Stimulated activated CD4-positive, alpha-beta T cell treated with anti-CD3 and anti-CD28 coated beads, Interleukin-15, amount 100 ng/mL, for 1 hour (primary cell): ENCODE measurements around the gene CATSPER3.

ENCODE experiments used
- DNase-seq, 2 donors: peaks; one replicate each; pipeline ENCODE4 v3.0.0-alpha.2; 2020; ENCODE audit warnings: low read depth in 1 of 2, low spot score in 1 of 2

CATSPER3 gene

DNA sequence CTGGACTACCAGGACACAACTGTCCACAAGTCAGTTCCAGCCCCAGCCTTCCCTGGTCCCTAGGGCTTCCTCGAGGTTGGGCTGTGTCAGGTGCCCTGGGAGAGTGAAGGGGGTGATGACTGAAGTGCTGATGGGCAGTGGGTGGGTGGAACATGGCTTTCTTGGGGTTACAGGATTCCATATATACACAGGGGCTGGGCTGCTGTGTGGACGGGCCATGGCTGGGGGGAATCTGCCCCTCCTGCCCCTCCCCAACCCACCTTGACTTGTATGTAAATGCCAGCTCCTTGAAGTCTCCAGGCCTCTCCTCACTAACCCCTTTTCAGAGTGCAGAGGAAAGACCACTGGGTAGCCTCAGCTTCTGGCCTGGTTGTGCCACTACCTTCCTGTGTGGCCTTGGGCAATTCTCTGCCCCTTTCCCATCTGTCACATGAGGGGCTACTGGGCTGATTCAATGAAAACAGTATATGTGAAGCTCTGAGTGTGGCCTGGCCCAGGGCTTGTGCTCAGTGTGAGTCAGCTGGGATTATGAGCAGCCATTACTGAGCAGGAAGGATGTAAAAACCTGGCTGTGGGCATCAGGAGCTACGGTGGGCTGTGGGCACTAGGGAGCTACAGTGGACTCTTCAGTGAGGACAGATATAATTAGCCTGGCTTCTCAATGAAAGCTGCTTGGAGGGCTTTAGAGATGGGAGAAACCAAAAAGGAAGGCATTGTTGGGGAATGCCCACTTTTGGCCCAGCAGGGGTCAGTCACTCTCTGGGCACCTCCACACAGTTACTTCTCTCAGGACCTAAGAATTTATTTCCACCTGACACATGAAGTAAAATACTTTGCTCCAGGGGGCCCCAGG, 43.0 kb downstream of the CATSPER3 start:
- DNase-seq = no peak

DNA sequence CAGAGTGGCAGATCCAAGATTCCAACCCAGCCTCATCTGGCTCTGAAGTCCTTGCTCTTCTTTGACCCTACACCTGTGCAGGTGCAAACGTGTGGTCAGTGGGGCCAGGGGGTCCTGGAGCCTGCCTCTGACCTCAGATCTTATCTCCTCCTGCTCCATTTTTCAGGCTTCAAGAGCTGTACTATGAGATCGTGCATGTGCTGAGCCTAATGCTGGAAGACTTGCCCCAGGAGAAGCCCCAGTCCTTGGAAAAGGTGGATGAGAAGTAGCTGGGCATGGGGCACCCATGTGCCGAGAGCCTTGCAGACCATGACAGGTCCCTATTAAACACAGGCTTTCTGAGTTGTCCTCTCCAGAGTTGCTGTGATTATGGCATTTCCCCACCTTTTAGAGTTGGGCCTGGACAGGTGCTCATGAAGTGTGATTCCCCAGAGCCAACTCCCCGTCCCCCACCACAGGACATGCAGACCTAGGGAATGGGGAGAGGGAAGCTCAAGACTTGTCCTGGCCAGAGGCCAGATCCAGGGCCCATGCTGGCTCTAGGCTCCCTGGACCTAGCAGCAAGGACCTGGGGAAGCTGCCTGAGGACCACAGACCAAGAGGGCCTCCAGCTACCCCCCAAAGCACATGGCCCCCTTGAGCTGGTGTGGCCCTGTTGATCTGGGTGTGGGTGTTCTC, 43.8 kb downstream of the CATSPER3 start:
- DNase-seq = no peak

DNA sequence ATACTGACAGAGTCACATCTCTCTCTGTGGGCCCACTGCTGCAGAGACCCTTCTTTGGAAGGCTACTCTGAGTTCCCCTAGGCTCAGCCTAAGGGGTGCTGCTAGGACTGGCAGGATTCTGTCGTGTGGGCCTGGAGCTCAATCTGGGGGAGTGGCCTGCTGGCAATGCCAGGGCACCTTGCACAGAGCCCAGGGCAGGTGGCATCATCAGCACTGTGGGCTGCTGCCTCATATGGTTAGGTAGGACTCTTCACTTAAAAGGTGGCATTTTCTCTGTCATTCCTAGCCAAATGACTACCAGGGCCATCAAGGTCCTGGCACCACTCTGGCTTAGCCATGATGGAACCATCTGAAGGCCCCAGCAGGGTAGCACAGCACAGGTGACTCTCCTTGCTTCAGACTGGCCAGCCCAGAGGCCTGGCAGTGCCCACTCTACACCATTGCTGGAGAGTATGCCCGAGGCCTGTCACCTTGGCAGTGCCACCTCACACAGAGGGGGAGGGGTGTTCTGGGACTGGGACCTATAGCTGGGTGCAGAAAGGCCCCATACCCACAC, 44.4 kb downstream of the CATSPER3 start:
- DNase-seq = no peak

DNA sequence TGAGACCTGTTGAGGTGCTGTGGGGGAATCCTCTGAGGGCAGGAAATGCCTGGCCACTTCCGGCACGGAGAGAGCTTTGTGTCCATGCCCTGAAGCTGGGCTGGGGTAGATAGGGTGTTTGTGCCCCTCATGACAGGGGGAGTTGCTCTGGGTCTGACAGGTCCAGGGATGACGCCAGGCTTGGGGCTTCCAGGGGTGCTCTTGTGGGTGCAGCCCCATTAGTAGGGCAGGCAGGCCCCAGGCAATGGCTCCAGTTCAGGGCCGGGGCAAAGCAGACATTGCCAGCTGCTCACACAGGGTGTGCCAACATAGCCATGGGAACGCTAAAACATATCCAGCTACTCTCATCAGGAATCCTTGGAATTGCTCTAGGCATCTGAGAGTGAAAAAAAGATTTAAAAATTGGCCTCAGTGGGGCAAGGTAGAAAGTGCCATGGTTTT, 45.3 kb downstream of the CATSPER3 start:
- DNase-seq = no peak

DNA sequence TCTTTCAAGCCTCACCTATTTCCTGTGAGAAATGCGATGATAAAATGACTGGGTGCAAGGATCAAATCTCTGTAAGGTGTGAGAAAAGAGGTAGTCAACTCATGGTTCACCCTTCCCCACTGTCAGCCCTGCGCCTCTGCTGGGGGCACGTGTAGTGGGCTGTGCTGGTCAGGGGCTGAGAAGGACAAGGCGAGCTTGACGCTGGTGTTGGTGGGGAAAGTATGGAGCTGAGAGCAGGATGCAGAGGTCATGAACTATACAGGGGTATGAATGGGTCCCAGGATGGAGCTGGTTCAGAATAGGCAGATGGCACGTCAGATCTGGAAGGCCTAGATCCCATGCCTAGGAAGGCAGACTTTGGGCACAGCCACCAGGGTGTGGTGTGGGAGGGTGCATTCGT, 45.7 kb downstream of the CATSPER3 start:
- DNase-seq = no peak

DNA sequence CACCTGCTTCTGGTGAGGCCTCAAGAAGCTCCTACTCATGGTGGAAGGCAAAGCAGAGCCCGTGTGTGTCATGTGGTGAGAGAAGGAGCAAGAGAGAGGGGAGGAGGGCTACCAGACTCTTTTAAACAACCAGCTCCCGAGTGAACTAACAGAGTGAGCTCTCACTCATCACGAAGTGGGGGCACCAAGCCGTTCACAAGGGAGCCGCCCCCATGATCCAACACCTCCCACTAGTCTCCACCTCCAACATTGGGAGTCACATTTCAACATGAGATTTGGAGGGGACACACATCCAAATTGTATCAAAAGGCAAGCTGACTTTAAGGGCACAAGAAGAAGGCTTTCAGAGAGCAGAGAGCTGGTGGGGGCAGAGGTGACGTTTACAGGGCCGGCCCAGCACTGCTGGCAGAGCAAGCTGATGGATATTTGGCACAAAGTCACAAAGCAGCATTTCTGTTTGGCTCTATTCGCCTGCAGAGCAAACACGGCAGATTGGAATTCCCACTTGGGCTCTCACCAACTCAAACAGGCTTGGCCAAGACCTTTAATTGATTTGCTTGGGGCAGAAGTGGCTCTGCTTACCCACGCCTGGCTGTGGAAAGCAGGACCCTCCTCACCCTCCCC, 46.4 kb downstream of the CATSPER3 start:
- DNase-seq = no peak

DNA sequence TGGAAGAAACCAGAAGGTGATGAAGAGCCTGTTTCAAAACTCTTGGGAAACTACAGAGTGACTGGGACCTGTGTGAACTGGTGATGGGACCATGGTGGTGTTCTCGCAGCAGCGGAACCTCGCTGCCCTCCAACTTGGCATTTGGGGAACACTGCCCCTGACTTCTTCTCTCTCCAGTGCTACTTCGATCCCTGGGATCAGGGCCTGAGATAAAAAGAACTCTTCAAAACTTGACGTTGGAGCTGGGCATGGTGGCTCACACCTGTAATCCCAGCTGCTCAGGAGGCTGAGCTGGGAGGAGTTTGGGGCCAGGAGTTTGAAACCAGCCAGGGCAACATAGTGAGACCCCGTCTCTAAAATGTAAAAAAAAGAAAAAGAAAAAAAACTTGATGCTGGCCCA, 48.2 kb downstream of the CATSPER3 start:
- DNase-seq = no peak

DNA sequence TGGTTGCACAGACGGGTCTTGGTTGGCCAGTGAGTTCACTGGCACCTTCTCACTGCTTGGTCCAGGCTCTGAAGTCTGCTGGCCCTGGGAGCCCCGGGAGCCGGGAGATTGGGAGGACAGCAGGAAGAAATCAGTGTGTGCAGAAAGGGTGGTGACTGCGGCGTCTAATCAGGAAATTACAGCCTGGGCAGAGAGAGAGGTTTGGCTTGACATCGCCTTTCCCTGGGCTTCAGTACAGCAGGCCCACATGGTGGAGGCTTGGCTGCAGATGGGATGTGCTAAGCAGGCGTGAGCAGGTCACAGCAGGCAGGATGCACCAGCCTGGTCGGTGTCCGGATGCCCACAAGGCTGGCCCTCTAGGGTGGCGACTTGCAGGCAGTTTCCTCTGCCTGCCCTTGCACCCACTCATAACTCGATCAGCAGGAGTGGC, 49.2 kb downstream of the CATSPER3 start:
- no peak for DNase-seq

DNA sequence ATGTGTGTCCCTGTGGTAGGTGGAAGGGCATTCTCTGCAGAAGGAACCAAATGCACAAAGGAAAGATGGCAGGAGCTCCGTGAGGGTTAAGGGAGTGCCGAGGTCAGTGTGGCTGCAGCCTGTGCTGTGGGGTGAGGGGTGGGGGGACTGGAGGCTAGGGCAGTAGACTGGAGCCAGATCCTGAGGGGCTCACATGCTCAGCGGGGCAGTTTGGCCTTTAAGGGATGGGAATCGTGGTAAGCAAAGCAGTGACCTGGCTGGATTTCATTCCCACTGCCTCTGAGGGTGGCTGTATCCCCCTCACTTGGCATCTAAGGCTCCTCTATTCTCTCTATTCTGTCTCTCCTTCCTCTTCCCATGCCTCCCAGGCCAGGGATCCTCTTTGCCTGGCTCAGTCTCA, 50.8 kb downstream of the CATSPER3 start:
- DNase-seq = no peak

DNA sequence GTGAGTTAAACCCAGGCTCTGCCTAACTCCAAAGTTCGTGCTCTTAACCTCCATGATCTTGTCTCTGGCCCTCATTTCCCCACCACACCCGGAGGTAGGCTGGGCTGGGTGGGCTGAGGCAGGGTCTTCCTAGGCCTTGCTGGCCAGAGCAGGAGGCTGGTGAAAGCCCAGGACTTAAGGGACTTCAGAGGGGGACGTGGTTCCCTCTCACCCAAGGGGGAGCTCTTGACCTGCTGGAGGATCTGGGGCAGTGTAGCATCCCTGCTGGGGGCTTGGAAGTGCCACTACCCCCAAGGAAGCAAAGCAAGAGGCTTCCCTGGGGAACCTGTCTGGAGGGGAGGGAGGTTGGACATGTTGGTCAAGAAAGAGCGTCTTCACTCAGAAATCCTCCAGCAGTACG, 51.6 kb downstream of the CATSPER3 start:
- no peak for DNase-seq

DNA sequence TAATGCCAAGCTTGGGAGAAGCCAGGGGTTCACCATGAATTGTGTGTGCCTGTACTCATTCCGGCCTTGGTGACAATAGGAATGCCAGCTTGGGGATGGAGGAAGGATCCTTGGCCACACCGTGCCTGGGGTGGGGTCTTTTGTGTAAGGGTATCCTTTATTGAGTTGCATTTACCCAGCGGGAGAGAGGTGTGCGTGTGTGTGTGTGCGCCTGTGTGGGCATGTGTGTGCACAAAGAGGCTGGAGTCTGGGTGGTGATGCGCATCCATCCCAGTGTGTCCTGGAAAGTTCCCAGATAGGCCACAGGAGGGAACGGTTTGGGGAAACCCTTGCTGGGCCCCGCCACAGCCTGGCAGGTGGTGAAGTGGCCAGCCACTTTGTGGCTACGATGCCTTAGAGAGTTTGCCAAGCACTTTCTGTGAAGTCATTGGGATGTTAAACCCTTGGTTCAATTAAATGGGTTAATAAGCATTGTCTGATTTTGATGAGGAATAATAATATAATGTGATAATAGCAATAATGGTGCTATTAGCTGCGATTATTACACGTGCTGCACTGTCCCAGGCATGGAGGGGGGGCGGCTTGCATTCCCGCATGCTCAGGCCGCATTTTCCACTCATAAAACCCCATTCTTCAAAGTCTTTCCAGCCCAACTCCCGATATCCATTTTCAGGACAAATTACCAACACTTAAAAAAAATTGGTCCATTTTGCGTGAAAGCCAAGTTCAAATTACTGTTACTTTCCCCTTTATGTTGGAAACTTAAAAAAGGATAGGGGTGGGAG, 52.6 kb downstream of the CATSPER3 start:
- no peak for DNase-seq

DNA sequence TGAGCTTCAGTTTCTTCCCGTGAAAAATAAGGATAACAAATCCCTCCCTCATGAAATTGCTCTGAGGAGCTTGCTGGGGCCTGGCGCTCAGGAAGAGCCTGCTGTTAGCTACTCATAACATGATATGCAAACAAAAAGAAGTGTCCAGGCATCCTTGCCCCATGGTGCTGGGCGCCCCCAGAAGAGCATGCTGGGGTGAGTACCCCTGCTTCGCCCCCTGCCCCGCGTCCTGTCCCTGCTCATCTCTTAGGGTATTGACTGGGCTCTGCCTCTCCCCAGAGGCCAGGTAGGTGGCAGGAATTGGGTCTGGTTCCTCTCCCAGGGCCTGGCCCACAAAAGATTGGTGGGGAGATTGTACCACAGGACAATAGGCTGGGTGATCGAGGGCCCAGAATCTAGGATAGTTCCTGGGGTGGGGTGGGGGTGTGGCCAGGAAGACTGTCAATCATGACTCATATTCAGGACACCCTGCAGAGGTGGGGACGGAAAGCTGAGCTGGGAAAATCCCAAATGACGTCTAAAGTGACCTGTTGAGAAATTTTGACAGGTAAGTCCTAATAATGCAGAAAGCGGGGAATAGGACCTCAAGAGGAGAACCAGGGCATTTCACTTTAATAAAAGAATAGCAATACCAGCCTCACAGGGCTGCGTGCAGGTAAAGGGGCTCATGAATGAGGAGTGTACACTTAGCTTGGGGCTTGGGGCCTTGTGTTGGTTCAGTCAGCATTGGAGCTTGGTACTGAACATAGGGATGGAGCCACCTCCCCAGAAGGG, 57.4 kb downstream of the CATSPER3 start:
- no peak for DNase-seq

DNA sequence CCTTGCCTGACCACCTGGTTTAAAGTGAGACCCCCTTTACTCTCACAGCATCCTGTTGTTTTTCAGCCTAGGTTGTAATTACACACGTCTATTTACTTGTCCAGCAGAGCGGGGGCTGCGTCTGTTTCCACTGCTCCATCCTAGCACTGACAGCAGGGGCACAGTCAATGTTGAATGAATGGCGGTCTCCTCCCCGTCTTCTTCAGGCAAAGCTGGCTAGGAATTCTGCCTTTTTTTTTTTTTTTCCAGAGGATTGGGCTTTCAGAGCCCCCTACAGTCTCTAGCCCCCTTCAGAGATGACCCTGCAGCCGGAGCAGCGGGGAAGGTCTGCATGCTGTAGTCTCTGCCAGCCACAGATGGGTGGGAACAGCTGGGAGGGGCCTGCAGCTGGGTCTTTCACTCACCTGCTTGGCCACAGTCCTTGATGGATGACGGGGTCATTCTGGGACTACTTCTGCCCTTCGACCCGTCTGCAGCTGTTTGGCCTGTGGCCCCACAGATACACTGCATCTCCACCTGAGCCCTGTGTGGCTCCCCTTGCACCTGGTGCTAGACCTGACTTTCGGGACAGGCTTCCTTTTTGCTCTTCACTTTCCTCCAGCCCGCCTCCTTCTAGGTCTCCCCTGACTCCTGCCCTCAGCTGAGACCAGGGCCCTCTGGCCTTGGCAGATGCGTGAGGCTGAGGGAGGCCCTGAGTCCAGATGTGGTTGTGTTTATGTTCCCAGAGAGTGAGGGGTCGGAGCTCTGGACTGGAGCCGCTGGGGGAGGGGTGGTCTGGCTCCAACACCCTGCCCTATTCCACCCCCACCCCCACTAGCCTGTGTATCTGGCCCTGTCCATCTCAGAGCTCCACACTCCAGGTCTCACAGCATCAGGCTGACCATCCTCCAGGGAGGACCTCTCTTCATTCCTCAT, 58.3 kb downstream of the CATSPER3 start:
- DNase-seq = no peak

DNA sequence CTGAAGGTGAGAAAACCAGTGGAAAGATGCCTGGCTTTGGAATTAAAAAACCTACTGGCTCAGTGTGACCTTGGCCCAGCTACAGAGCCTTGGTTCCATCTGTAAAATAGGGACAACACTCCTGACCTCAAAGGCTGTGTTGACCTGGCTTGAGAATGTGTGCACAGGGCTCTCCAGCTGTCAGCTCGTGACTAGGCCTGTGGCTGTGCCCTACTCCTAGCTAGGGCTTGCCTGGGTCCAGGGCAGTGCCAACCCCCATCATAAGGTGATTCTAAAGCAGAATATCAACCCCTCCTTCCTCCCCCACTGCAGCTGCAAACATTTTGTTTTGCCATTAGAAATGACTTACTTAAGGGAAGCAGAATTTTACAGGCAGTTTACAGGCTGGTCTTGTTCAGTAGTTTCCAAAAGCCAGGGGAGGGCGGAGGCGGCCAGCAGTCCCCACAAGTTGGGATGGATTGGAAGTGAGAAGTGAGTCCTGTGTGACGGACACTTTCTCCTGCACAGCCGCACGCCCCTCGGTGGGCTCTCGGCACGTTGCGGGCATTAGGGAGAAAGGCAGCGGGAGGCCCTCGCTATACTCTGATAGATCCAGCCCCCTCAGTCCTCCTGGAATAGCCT, 59.0 kb downstream of the CATSPER3 start:
- DNase-seq = no peak

DNA sequence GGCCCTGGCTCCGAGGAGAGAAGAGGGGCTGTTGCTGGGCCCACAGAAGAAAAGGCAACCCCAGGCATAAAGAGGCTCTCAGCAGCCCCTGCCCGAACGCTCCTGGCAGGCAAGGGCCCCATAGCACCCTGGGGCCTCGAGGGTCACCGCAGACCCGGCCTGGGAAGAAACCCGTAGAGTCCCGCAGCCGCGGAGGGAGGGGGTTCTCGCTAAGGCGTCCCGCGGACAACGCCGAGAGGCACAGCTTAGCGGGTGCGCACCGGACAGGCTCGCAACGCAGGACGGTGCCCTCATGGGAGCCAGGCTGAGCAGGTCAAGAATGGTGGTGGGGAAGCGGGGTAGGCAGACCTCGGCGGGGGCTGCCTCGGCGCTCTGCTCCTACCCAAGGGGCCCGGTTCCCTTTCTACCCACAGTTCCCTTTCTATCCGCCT, 59.6 kb downstream of the CATSPER3 start:
- DNase-seq = no peak

DNA sequence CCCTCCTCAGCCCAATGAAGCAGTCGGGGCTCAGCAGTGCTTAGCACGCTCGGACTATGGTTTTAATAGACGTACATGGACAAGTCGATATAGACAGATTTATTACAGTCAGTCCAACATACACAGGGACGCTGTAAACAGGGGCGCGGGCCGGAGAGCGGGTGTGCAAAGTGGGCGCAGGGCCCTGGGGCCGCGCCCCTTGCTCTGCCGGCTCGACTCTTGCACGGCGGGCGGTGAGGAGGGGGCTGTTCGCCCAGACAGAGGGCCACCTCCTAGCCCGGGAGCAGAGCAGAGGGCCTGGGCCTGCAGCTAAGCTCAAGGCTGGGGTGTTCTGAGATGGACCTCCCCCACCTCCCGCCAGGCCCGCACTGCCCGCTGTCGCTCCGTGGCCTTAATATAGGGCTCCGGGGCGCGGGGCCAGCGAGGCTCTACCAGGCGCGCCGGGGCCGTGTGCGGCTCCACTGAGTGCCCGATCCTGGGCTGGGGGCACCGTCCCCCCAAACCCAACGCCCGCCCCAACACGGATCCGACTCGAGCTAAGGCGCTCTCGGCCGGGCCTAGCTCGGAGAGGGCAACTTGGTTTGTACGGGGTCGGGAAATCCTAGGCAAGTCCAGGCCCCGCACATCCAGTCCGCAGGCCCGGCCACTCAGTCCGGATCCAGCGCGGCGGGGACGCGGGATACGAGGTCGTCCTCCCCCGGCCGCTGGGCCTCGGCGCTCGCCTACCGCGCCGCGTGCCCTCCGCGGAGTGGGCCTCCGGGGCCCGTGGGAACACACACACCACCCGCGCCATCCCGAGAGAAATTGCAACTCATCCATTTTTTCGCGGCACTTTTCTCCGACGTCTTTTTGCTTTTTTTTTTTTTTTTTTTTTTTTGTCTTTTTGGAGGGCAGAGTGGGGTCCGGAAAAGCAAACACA, 60.2 kb downstream of the CATSPER3 start:
- no peak for DNase-seq

DNA sequence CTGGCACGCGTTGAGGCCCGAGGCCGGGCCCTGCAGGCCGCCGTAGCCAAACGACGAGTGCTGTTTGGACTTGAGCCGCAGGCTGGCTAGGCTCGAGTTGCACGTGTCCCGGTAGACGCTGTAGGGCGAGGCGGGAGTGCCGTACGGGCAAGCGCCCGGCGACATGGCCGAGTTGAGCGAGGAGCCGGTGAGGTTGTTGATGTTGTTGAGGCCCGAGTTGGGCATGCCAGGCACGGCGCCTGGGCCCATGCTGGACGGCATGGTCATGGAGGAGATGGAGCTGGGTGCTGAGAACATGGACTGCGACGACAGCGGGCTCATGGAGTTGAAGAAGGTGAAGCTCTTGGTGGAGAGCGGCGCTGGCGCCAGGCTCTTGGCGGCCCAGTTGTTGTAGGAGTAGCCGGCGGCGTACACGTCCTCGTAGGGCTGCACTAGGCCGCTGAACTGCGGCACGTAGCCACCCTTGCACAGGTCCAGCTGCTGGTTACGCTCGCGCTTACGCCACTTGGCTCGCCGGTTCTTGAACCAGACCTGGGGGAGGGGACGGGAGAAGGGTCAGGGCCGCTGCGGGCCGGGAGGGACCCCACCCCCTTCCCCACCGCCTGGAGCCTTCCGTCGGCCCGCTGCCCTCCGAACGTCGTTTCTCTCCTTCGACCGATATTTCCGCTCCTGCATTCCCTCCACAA, 61.2 kb downstream of the CATSPER3 start:
- no peak for DNase-seq
